Rectal smooth muscle tissue (tissue), 1 donor: ENCODE measurements around the gene OSTF1.

Experiments
- H3K27ac ChIP-seq: one replicate; pipeline ENCODE4 v1.7.0; 2013; ENCODE audit warnings: low read depth, low read length, inconsistent platforms
- H3K27me3 ChIP-seq: one replicate; pipeline ENCODE4 v1.7.0; 2013; ENCODE audit warnings: low read length; ENCODE audit not compliant: control insufficient read depth, insufficient read depth
- H3K36me3 ChIP-seq: one replicate; pipeline ENCODE4 v1.7.0; 2013; ENCODE audit warnings: low read length; ENCODE audit not compliant: control insufficient read depth, insufficient read depth
- H3K4me1 ChIP-seq: one replicate; pipeline ENCODE4 v1.7.0; 2013; ENCODE audit warnings: low read length; ENCODE audit not compliant: control insufficient read depth, insufficient read depth
- H3K4me3 ChIP-seq: one replicate; pipeline ENCODE4 v1.7.0; 2013; ENCODE audit warnings: low read length
- H3K9ac ChIP-seq: one replicate; pipeline ENCODE4 v1.7.0; 2013; ENCODE audit warnings: low read length

Gene OSTF1

DNA sequence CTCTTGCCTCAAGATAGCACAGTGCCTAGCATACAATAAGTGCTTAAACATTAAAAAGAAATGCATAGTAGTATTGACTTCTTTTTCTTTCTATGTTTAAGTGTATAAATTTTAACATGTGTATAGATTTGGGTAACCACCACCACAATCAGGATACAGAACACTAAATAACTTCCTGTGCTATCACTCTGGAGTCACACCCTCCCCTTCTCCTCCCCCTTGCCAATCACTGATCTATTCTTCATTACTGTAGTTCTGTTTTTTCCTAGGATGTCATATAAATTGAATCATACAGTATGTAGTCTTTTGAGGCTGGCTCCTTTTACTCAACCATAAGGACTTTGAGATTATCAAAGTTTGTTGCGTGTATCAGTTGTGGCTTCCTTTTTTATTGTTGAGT is 68.5 kb downstream of the OSTF1 start:
- Histone ChIP-seq H3K27ac (no peak overlapping the region), H3K36me3 (no peaks in the 10 kb centered on the region), H3K4me3 (no peak overlapping the region), H3K9ac (no peak overlapping the region), H3K4me1 (no peaks in the 10 kb centered on the region), H3K27me3 (no peaks in the 10 kb centered on the region)

GRCh38 chr9:75161116-75161857 is 73.0 kb downstream of the OSTF1 start:
- H3K27me3 ChIP-seq = no peaks in the 10 kb centered on the region
- no peaks in the 10 kb centered on the region for H3K36me3 ChIP-seq
- H3K27ac ChIP-seq = no peak overlapping the region
- H3K4me1 ChIP-seq = no peaks in the 10 kb centered on the region
- no peak overlapping the region for H3K9ac ChIP-seq
- no peak overlapping the region for H3K4me3 ChIP-seq

GRCh38 chr9:75163764-75164163 is 75.5 kb downstream of the OSTF1 start:
- Histone ChIP-seq H3K4me3 (no peak overlapping the region), H3K27ac (no peak overlapping the region), H3K36me3 (no peaks in the 10 kb centered on the region), H3K27me3 (no peaks in the 10 kb centered on the region), H3K9ac (no peak overlapping the region), H3K4me1 (no peaks in the 10 kb centered on the region)

GRCh38 chr9:75164573-75164972 is 76.3 kb downstream of the OSTF1 start:
- no peak overlapping the region for H3K27ac ChIP-seq
- H3K4me1 ChIP-seq = no peaks in the 10 kb centered on the region
- no peak overlapping the region for H3K4me3 ChIP-seq
- no peak overlapping the region for H3K9ac ChIP-seq
- H3K36me3 ChIP-seq = no peaks in the 10 kb centered on the region
- no peaks in the 10 kb centered on the region for H3K27me3 ChIP-seq

DNA sequence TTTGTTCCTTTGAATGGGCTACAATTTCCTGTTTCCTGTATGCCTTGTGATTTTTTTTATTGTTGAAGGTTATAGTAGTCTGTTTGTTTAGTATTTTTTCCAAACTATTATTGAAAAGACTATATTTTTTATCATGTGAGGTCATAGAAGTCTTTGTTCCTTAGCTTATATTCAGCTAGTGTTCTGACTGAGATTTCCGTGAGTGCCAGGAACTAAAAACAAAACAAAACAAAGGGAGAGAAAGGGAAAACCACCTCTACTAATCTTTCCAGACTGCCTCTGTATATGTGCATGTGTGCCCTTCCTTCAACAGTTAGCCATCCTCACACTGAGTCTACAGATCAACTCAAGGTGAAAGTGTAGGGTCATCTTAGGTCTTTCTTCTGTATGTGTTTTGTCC is 79.0 kb downstream of the OSTF1 start:
- Histone ChIP-seq H3K9ac (no peak overlapping the region), H3K4me3 (no peak overlapping the region), H3K4me1 (no peaks in the 10 kb centered on the region), H3K36me3 (no peaks in the 10 kb centered on the region), H3K27ac (no peak overlapping the region), H3K27me3 (no peaks in the 10 kb centered on the region)

- Histone ChIP-seq H3K9ac (no peak overlapping the region), H3K27me3 (no peaks in the 10 kb centered on the region), H3K36me3 (no peaks in the 10 kb centered on the region), H3K27ac (no peak overlapping the region), H3K4me1 (no peaks in the 10 kb centered on the region), H3K4me3 (no peak overlapping the region)
Measured at GRCh38 chr9:75168270-75169178, 80.2 kb downstream of the OSTF1 start.

GRCh38 chr9:75169623-75170022 is 81.3 kb downstream of the OSTF1 start:
- Histone ChIP-seq H3K27ac (no peak overlapping the region), H3K36me3 (no peaks in the 10 kb centered on the region), H3K4me1 (no peaks in the 10 kb centered on the region)

DNA sequence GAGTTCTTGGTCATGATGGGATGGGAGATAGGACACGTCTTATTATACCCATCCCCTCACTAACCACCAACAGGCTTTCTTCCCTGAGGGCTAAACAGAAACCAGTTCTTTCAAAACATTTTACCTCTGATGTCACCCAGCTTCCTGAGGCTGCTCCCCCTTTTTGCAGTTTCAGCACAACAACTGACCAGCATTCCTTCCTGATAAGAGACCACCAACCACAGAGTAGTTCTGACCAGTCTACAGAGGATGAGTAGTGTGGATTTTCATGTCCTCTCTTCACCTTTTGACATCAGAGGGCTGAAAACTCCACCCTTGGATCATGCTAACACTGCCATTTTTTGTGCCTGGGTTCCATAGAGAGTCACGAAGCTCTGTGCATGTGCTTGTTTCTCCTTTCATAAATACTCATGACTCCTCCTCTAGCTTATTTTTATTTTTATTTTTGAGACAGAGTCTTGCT is 82.6 kb downstream of the OSTF1 start:
- Histone ChIP-seq H3K4me1 (no peaks in the 10 kb centered on the region), H3K36me3 (no peaks in the 10 kb centered on the region)

More at GRCh38 chr9:75169623-75170022, 81.3 kb downstream of the OSTF1 start:
- Histone ChIP-seq H3K27me3 (no peaks in the 10 kb centered on the region), H3K4me3 (no peak overlapping the region), H3K9ac (no peak overlapping the region)

DNA sequence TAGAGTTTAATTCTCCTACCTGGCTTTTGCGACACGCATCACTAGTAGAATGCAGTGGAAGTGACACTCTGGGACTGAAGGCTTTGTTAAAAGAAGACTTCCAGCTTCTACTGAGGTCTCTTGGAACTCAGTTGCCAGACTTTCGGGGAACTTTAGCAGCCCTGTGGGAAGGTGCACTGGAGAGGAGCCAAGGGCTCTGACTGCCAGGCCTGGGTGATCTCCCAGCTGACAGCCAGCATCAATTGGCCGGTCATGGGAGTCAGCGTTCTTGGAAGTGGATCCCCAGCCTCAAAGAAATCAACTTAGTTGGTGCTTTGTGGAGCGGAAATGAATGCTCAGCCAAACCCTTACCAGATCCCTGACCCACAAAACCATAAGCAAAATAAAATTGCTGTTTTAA is 87.1 kb downstream of the OSTF1 start:
- no peak overlapping the region for H3K27ac ChIP-seq
- no peaks in the 10 kb centered on the region for H3K27me3 ChIP-seq
- H3K4me3 ChIP-seq = no peak overlapping the region
- H3K36me3 ChIP-seq = no peaks in the 10 kb centered on the region
- no peaks in the 10 kb centered on the region for H3K4me1 ChIP-seq
- H3K9ac ChIP-seq = no peak overlapping the region

More for the DNA sequence above, 82.6 kb downstream of the OSTF1 start:
- Histone ChIP-seq H3K9ac (no peak overlapping the region), H3K27ac (no peak overlapping the region), H3K27me3 (no peaks in the 10 kb centered on the region), H3K4me3 (no peak overlapping the region)

GRCh38 chr9:75176037-75176436 is 87.7 kb downstream of the OSTF1 start:
- Histone ChIP-seq H3K27me3 (no peaks in the 10 kb centered on the region), H3K9ac (no peak overlapping the region), H3K4me1 (no peaks in the 10 kb centered on the region), H3K36me3 (no peaks in the 10 kb centered on the region), H3K27ac (no peak overlapping the region), H3K4me3 (no peak overlapping the region)

- no peaks in the 10 kb centered on the region for H3K36me3 ChIP-seq
- no peak overlapping the region for H3K27ac ChIP-seq
Measured at GRCh38 chr9:75181750-75182149, 93.4 kb downstream of the OSTF1 start.

GRCh38 chr9:75183306-75183705 is 95.0 kb downstream of the OSTF1 start:
- Histone ChIP-seq H3K4me3 (no peak overlapping the region), H3K9ac (no peak overlapping the region), H3K36me3 (no peaks in the 10 kb centered on the region)

More at GRCh38 chr9:75181750-75182149, 93.4 kb downstream of the OSTF1 start:
- Histone ChIP-seq H3K9ac (no peak overlapping the region), H3K4me3 (no peak overlapping the region), H3K4me1 (no peaks in the 10 kb centered on the region), H3K27me3 (no peaks in the 10 kb centered on the region)

More at GRCh38 chr9:75183306-75183705, 95.0 kb downstream of the OSTF1 start:
- Histone ChIP-seq H3K27me3 (no peaks in the 10 kb centered on the region), H3K27ac (no peak overlapping the region), H3K4me1 (no peaks in the 10 kb centered on the region)
